Esophagus squamous epithelium (tissue), 5 donors: ENCODE data around the gene GALNTL6. TPM values are rescaled to one million over a fixed set of nuclear protein-coding genes. Genes with fewer than 3 reads are reported as not detected.

Experiments
- DNase-seq: peaks from one replicate; lab custom pipeline; 2025; lab: John Stamatoyannopoulos, UW
- H3K27ac ChIP-seq, 4 donors: fragments of 200-600 bp; sonication (generic); one replicate each; pipeline ENCODE4 v1.5.1; 2016 to 2019; ENCODE audit warnings: mild to moderate bottlenecking in 1 of 4
- H3K27me3 ChIP-seq, 4 donors: fragments of 200-600 bp; sonication (generic); 1 replicate in 3 of 4; 2 replicates in 1 of 4; pipeline versions ENCODE4 v1.5.1 to v1.6.0; 2017 to 2021; ENCODE audit warnings: antibody characterized with exemption in 1 of 4
- H3K36me3 ChIP-seq, 3 donors: fragments of 200-600 bp; sonication (generic); one replicate each; pipeline ENCODE4 v1.5.1; 2016 to 2019
- H3K4me1 ChIP-seq, 3 donors: fragments of 200-600 bp; sonication (generic); one replicate each; pipeline ENCODE4 v1.5.1; 2017 to 2019
- H3K4me3 ChIP-seq, 4 donors: fragments of 200-600 bp; sonication (generic); 1 replicate in 3 of 4; 2 replicates in 1 of 4; pipeline ENCODE4 v1.5.1; 2016 to 2019; ENCODE audit warnings: mild to moderate bottlenecking in 2 of 4, moderate library complexity in 1 of 4
- H3K9me3 ChIP-seq, 3 donors: fragments of 200-600 bp; sonication (generic); one replicate each; pipeline ENCODE4 v1.5.1; 2016 to 2019
- POLR2A ChIP-seq, 4 donors: fragments of 450-650 bp; IDR thresholded peaks; one replicate each; pipeline ENCODE4 v1.6.1; 2017; ENCODE audit warnings: antibody characterized with exemption in 4 of 4, mild to moderate bottlenecking in 4 of 4, moderate library complexity in 3 of 4
- WGBS, 2 donors: methylation state at CpG; one replicate each; pipeline ENCODE4 v1.1.5; 2018; 5-methylcytosine and 5-hydroxymethylcytosine counted together
- intact Hi-C: fragments of 100-400 bp; cut with DNase I; formaldehyde crosslinking; loops from one replicate; pipeline ENCODE4 v1.15.0; 2022
- total RNA-seq, 4 donors: library from RNA; depleted of rRNA; stranded (reverse); fragments of >200 nt; gene quantifications; one replicate each; pipeline ENCODE4 v1.1.0, GENCODE V29; 2016
- TF ChIP-seq, protein P1 (sequence below), 6 experiments: fragments of 450-650 bp in 4 of 6; fragments of 200-600 bp in 2 of 6; sonication (generic) in 2 of 6; IDR thresholded peaks; one replicate each; pipeline ENCODE4 v1.5.1; 2016 to 2019; ENCODE audit warnings: antibody characterized with exemption in 6 of 6, mild to moderate bottlenecking in 4 of 6, moderate library complexity in 4 of 6
- donor health status: DM: yes; HTN: yes; CAD: no.

The GALNTL6 gene
- total RNA-seq, 4 donors from 2014 or later: 0.12 TPM; not detected in 3

DNA sequence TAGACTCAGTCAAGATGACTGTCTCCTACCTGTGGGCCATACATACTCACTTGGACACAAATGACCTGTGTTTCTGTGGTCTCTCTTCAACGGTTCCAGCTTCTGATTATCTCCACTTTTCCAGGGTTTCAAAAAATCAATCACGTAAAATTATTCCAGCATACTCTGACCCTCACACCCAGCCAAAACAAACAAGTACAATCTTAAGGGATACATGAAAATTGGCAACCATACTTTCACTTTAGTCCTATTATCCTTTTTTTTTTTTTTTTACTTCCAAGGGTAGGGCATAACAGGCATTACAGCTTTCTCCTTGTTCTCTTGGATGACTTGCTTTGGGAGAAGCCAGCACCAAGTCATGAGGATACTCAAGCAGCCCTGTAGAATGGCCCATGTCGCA lies 1129.6 kb downstream of the GALNTL6 start:
- intact Hi-C loops: no loop called here
- TF ChIP-seq POLR2A (IDR thresholded peaks at IDR 0.05): no peak
- TF ChIP-seq, protein P1, sequence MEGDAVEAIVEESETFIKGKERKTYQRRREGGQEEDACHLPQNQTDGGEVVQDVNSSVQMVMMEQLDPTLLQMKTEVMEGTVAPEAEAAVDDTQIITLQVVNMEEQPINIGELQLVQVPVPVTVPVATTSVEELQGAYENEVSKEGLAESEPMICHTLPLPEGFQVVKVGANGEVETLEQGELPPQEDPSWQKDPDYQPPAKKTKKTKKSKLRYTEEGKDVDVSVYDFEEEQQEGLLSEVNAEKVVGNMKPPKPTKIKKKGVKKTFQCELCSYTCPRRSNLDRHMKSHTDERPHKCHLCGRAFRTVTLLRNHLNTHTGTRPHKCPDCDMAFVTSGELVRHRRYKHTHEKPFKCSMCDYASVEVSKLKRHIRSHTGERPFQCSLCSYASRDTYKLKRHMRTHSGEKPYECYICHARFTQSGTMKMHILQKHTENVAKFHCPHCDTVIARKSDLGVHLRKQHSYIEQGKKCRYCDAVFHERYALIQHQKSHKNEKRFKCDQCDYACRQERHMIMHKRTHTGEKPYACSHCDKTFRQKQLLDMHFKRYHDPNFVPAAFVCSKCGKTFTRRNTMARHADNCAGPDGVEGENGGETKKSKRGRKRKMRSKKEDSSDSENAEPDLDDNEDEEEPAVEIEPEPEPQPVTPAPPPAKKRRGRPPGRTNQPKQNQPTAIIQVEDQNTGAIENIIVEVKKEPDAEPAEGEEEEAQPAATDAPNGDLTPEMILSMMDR (IDR thresholded peaks at IDR 0.05): no peak
- Histone ChIP-seq H3K27ac (no peak overlapping the region), H3K4me1 (no peaks in the 10 kb centered on the region), H3K36me3 (no peaks in the 10 kb centered on the region), H3K9me3 (no peaks in the 10 kb centered on the region), H3K27me3 (no peaks in the 10 kb centered on the region), H3K4me3 (no peak overlapping the region)
- 31 to 70% methylated on average over 3 of the region's 3 CpGs for WGBS, 2 donors
- DNase-seq: no peak

- no peak overlapping the region for H3K27ac ChIP-seq
- H3K4me1 ChIP-seq: no peaks in the 10 kb centered on the region
- intact Hi-C loops: no loop called here
Measured at GRCh38 chr4:172945611-172946010, 1132.4 kb downstream of the GALNTL6 start.

GRCh38 chr4:172946503-172946902 lies 1133.3 kb downstream of the GALNTL6 start:
- Histone ChIP-seq H3K27me3 (no peaks in the 10 kb centered on the region), H3K4me1 (no peaks in the 10 kb centered on the region), H3K9me3 (no peaks in the 10 kb centered on the region), H3K27ac (no peak overlapping the region), H3K4me3 (no peak overlapping the region), H3K36me3 (no peaks in the 10 kb centered on the region)
- no peak for TF ChIP-seq POLR2A (IDR thresholded peaks at IDR 0.05)
- TF ChIP-seq, protein P1 (IDR thresholded peaks at IDR 0.05): no peak
- 48 to 68% methylated on average over 1 of the region's 1 CpG for WGBS, 2 donors
- no peak for DNase-seq
- intact Hi-C loops: no loop called here

More at GRCh38 chr4:172945611-172946010, 1132.4 kb downstream of the GALNTL6 start:
- no peak overlapping the region for H3K4me3 ChIP-seq
- no peak for TF ChIP-seq POLR2A (IDR thresholded peaks at IDR 0.05)
- TF ChIP-seq, protein P1 (IDR thresholded peaks at IDR 0.05): no peak
- no peaks in the 10 kb centered on the region for H3K36me3 ChIP-seq
- no peaks in the 10 kb centered on the region for H3K27me3 ChIP-seq
- no peaks in the 10 kb centered on the region for H3K9me3 ChIP-seq
- no peak for DNase-seq

- TF ChIP-seq POLR2A (IDR thresholded peaks at IDR 0.05): no peak
- TF ChIP-seq, protein P1 (IDR thresholded peaks at IDR 0.05): no peak
- Histone ChIP-seq H3K9me3 (no peaks in the 10 kb centered on the region), H3K27me3 (no peaks in the 10 kb centered on the region), H3K36me3 (no peaks in the 10 kb centered on the region), H3K27ac (no peak overlapping the region), H3K4me1 (no peaks in the 10 kb centered on the region), H3K4me3 (no peak overlapping the region)
- WGBS, 2 donors: 42 to 52% methylated on average over 3 of the region's 3 CpGs
- intact Hi-C loops: no loop called here
- no peak for DNase-seq
Measured at GRCh38 chr4:172947594-172947993, 1134.4 kb downstream of the GALNTL6 start.

DNA sequence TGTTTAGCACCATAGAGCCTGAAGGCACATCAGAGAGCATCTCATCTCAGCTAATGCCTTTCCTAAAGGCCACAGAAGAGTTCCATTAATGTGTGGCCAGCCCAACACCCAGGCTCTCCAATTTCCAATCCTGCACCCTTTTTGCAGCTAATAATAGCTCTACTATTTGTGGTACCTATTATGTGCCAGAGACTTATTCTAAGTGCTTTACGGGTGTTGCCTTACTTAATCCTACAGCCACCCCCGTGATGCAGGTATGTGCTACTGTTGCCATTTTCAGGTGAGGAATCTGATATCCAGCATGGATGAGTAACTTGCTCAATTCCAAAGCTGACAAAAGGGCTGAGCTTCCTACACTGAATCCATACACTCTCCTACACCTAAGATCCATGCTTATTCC lies 1137.8 kb downstream of the GALNTL6 start:
- Histone ChIP-seq H3K9me3 (no peaks in the 10 kb centered on the region), H3K27ac (no peak overlapping the region), H3K27me3 (no peaks in the 10 kb centered on the region), H3K4me3 (no peak overlapping the region), H3K36me3 (no peaks in the 10 kb centered on the region), H3K4me1 (no peaks in the 10 kb centered on the region)
- intact Hi-C loops: no loop called here
- DNase-seq: no peak
- TF ChIP-seq, protein P1 (IDR thresholded peaks at IDR 0.05): no peak
- no peak for TF ChIP-seq POLR2A (IDR thresholded peaks at IDR 0.05)
- 50 to 64% methylated on average over 2 of the region's 2 CpGs for WGBS, 2 donors
